Measurements from ENCODE around the gene MSTO1.

- TF ChIP-seq, protein P1, sequence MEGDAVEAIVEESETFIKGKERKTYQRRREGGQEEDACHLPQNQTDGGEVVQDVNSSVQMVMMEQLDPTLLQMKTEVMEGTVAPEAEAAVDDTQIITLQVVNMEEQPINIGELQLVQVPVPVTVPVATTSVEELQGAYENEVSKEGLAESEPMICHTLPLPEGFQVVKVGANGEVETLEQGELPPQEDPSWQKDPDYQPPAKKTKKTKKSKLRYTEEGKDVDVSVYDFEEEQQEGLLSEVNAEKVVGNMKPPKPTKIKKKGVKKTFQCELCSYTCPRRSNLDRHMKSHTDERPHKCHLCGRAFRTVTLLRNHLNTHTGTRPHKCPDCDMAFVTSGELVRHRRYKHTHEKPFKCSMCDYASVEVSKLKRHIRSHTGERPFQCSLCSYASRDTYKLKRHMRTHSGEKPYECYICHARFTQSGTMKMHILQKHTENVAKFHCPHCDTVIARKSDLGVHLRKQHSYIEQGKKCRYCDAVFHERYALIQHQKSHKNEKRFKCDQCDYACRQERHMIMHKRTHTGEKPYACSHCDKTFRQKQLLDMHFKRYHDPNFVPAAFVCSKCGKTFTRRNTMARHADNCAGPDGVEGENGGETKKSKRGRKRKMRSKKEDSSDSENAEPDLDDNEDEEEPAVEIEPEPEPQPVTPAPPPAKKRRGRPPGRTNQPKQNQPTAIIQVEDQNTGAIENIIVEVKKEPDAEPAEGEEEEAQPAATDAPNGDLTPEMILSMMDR (IDR thresholded peaks at IDR 0.05; ENCODE audit: insufficient read depth, low read depth, low read length) = no peak
- no peak for TF ChIP-seq EZH2 (IDR thresholded peaks at IDR 0.05; ENCODE audit: insufficient read depth, low read length)
These were observed 2.3 kb upstream of the MSTO1 start for GRCh38 chr1:155607708-155608107.
